GM18870 (cell line): Measurements from ENCODE around the gene AFF3.

Source experiments
- ATAC-seq: cut with Tn5 transposase; IDR thresholded peaks from one replicate; pipeline ENCODE4 v1.9.1; 2021; ENCODE audit warnings: moderate library complexity; ENCODE audit not compliant: unreplicated experiment

AFF3 gene

GRCh38 chr2:99836690-99837605, 305.4 kb downstream of the AFF3 start:
- no peak for ATAC-seq

GRCh38 chr2:99834426-99834825, 308.0 kb downstream of the AFF3 start:
- no peak for ATAC-seq

- no peak for ATAC-seq
These were observed 308.7 kb downstream of the AFF3 start for GRCh38 chr2:99833586-99834201.

- no peak for ATAC-seq
These were observed 309.5 kb downstream of the AFF3 start for GRCh38 chr2:99832926-99833325.

- no peak for ATAC-seq
These were observed 310.6 kb downstream of the AFF3 start for GRCh38 chr2:99831772-99832171.

- ATAC-seq: no peak
These were observed 314.9 kb downstream of the AFF3 start for GRCh38 chr2:99827296-99827999.

- ATAC-seq: no peak
These were observed 316.8 kb downstream of the AFF3 start for GRCh38 chr2:99825630-99826029.

GRCh38 chr2:99824758-99825157, 317.6 kb downstream of the AFF3 start:
- ATAC-seq: no peak

GRCh38 chr2:99822474-99823207, 319.7 kb downstream of the AFF3 start:
- ATAC-seq: no peak

GRCh38 chr2:99821984-99822383, 320.4 kb downstream of the AFF3 start:
- no peak for ATAC-seq

GRCh38 chr2:99821572-99821971, 320.8 kb downstream of the AFF3 start:
- ATAC-seq: no peak

- ATAC-seq: no peak
These were observed 321.4 kb downstream of the AFF3 start for GRCh38 chr2:99821039-99821438.

- no peak for ATAC-seq
These were observed 322.6 kb downstream of the AFF3 start for GRCh38 chr2:99819766-99820165.

- ATAC-seq: no peak
These were observed 323.5 kb downstream of the AFF3 start for GRCh38 chr2:99818842-99819241.

- ATAC-seq: no peak
These were observed 325.5 kb downstream of the AFF3 start for GRCh38 chr2:99816908-99817307.

- ATAC-seq: no peak
These were observed 330.0 kb downstream of the AFF3 start for GRCh38 chr2:99812426-99812825.

GRCh38 chr2:99811544-99811943, 330.8 kb downstream of the AFF3 start:
- no peak for ATAC-seq

- ATAC-seq: no peak
These were observed 332.2 kb downstream of the AFF3 start for GRCh38 chr2:99810225-99810624.

- ATAC-seq: no peak
These were observed 333.0 kb downstream of the AFF3 start for GRCh38 chr2:99809259-99809900.

GRCh38 chr2:99808361-99809200, 333.8 kb downstream of the AFF3 start:
- no peak for ATAC-seq
